Activated naive CD4-positive, alpha-beta T cell treated with anti-CD3 and anti-CD28 coated beads, Interleukin-2, amount 10 ng/mL, durations not matched to agents 5 hours and 36 hours (primary cell): ENCODE results near the gene SUGP2. TPM values are rescaled to one million over a fixed set of nuclear protein-coding genes. Genes with fewer than 3 reads are reported as not detected.

Source experiments
- total RNA-seq, 2 experiments: library from RNA; stranded (reverse); gene quantifications; one replicate each; pipeline ENCODE4 v1.2.3, GENCODE V29; 2021

The SUGP2 gene
- 100 to 1,000 TPM; 124 to 134 TPM for total RNA-seq

GRCh38 chr19:19033426-19034203 lies at the start of gene SUGP2, which contains the start of gene ARMC6:
SUGP2 (minus strand) TSS chr19:19033517; CDS start chr19:19031071, 2,446 bp downstream.
ARMC6 (plus strand) TSS chr19:19033603; CDS start chr19:19034210, 607 bp downstream.

GRCh38 chr19:19063183-19064097 lies 30.1 kb upstream of the SUGP2 start, which contains the start of gene SLC25A42:
SLC25A42 (plus strand) TSS chr19:19063994; CDS start chr19:19096125, 32,131 bp downstream.

Other genes with a start within 250 kb of the SUGP2 start
- gene COMP, start 242.2 kb downstream of the SUGP2 start, total RNA-seq = not detected
- gene UPF1, start 201.6 kb downstream of the SUGP2 start, total RNA-seq = 10 to 100 TPM; 76.8 to 82.2 TPM
- gene CERS1, start 137.4 kb downstream of the SUGP2 start, total RNA-seq = not detected
- 100 to 1,000 TPM; 256 to 260 TPM for gene COPE, start 114.1 kb downstream of the SUGP2 start, total RNA-seq
- gene DDX49, start 113.8 kb downstream of the SUGP2 start, total RNA-seq = 10 to 100 TPM; 40.9 to 42.9 TPM
- not detected for gene HOMER3, start 92.3 kb downstream of the SUGP2 start, total RNA-seq
- 10 to 100 TPM; 30.0 to 33.5 TPM for gene ARMC6, start 86 bp upstream of the SUGP2 start, total RNA-seq
- 10 to 100 TPM; 23.6 to 25.9 TPM for gene SLC25A42, start 30.5 kb upstream of the SUGP2 start, total RNA-seq
- gene TMEM161A, start 105.0 kb upstream of the SUGP2 start, total RNA-seq = 10 to 100 TPM; 21.2 to 21.6 TPM
- gene MEF2B, start 136.7 kb upstream of the SUGP2 start, total RNA-seq = 1 to 10 TPM; 2.7 to 4.5 TPM
- 10 to 100 TPM; 34.5 to 35.0 TPM for gene BORCS8, start 158.6 kb upstream of the SUGP2 start, total RNA-seq
- 10 to 100 TPM; 92.8 to 96.1 TPM for gene RFXANK, start 158.7 kb upstream of the SUGP2 start, total RNA-seq
- 10 to 100 TPM; 25.5 to 25.6 TPM for gene NR2C2AP, start 169.9 kb upstream of the SUGP2 start, total RNA-seq
- gene NCAN, start 178.4 kb upstream of the SUGP2 start, total RNA-seq = not detected
- gene TM6SF2, start 239.8 kb upstream of the SUGP2 start, total RNA-seq = not detected